H7 (cell line): ENCODE results near the gene SEC23IP. TPM values are rescaled to one million over a fixed set of nuclear protein-coding genes. Genes with fewer than 3 reads are reported as not detected.
A peak's percentile ranks its signal among the peaks of the same experiment; 100 is the strongest.
"Not testable (repeated sequence)": the region's sequence is repeated elsewhere in the genome, so short reads cannot be mapped to it uniquely, and the experiment has no call there.

Experiments used
- DNase-seq: peaks from one replicate; pipeline ENCODE4 v3.0.0; 2012
- H3K27me3 ChIP-seq: 2 replicates; pipeline ENCODE4 v1.6.0; 2011; ENCODE audit warnings: mild to moderate bottlenecking, low read length; ENCODE audit not compliant: control insufficient read depth, insufficient read depth
- H3K36me3 ChIP-seq: replicated peaks from 2 replicates; pipeline ENCODE4 v1.5.1; 2011; ENCODE audit warnings: low read length; ENCODE audit not compliant: control insufficient read depth, insufficient read depth
- H3K4me3 ChIP-seq: 2 replicates; pipeline ENCODE4 v1.5.1; 2011; ENCODE audit warnings: low read depth, mild to moderate bottlenecking, control low read depth, low read length, moderate library complexity; ENCODE audit not compliant: insufficient read depth
- total RNA-seq: library from RNA; depleted of rRNA; stranded (reverse); fragments of >200 nt; shearing (Covaris generic); gene quantifications from 2 replicates; pipeline ENCODE4 v1.2.3, GENCODE V29; 2014

SEC23IP gene
- total RNA-seq, 1 experiment from 2014 or later: 28.7 TPM

GRCh38 chr10:119867317-119867716 is 25.2 kb upstream of the SEC23IP start:
- H3K27me3 ChIP-seq: no peaks in the 10 kb centered on the region
- no peak for DNase-seq
- H3K36me3 ChIP-seq: no peaks in the 10 kb centered on the region; the same call in 1 of the 2 replicates
- H3K4me3 ChIP-seq: no peak overlapping the region

GRCh38 chr10:119869398-119869797 is 23.1 kb upstream of the SEC23IP start:
- not testable (repeated sequence) for H3K27me3 ChIP-seq, DNase-seq, H3K36me3 ChIP-seq, H3K4me3 ChIP-seq

- Histone ChIP-seq H3K4me3 (peak overlapping the region; percentile 77), H3K27me3 (no peaks in the 10 kb centered on the region), H3K36me3 (no peaks in the 10 kb centered on the region)
- peak; percentile 85 for DNase-seq
Measured at GRCh38 chr10:119871881-119872609, 20.5 kb upstream of the SEC23IP start.

GRCh38 chr10:119872610-119872859 is 20.0 kb upstream of the SEC23IP start, which contains the start of gene MCMBP:
MCMBP (minus strand) TSS chr10:119872843; CDS start chr10:119872584, 259 bp downstream.
- Histone ChIP-seq H3K27me3 (no peaks in the 10 kb centered on the region), H3K4me3 (peak within 1 kb of the TSS; percentile 77), H3K36me3 (no peaks in the 10 kb centered on the region)
- DNase-seq: no peak

GRCh38 chr10:119872860-119873681 is 19.5 kb upstream of the SEC23IP start:
- peak overlapping the region; percentile 77 for H3K4me3 ChIP-seq
- no peaks in the 10 kb centered on the region for H3K36me3 ChIP-seq
- no peaks in the 10 kb centered on the region for H3K27me3 ChIP-seq
- peak; percentile 90 for DNase-seq

- no peaks in the 10 kb centered on the region for H3K36me3 ChIP-seq
- DNase-seq: no peak
Measured at GRCh38 chr10:119878524-119878923, 14.0 kb upstream of the SEC23IP start.

GRCh38 chr10:119883901-119884611 is 8.5 kb upstream of the SEC23IP start:
- DNase-seq, H3K27me3 ChIP-seq, H3K36me3 ChIP-seq, H3K4me3 ChIP-seq: not testable (repeated sequence)

More at GRCh38 chr10:119878524-119878923, 14.0 kb upstream of the SEC23IP start:
- Histone ChIP-seq H3K27me3 (no peaks in the 10 kb centered on the region), H3K4me3 (no peak overlapping the region)

- not testable (repeated sequence) for DNase-seq, H3K4me3 ChIP-seq, H3K36me3 ChIP-seq, H3K27me3 ChIP-seq
Measured at GRCh38 chr10:119886070-119886469, 6.5 kb upstream of the SEC23IP start.

- not testable (repeated sequence) for DNase-seq, H3K36me3 ChIP-seq, H3K27me3 ChIP-seq, H3K4me3 ChIP-seq
Measured at GRCh38 chr10:119888715-119889114, 3.8 kb upstream of the SEC23IP start.

- H3K27me3 ChIP-seq, H3K36me3 ChIP-seq, H3K4me3 ChIP-seq, DNase-seq: not testable (repeated sequence)
Measured at GRCh38 chr10:119889201-119889600, 3.3 kb upstream of the SEC23IP start.

- DNase-seq, H3K27me3 ChIP-seq, H3K36me3 ChIP-seq, H3K4me3 ChIP-seq: not testable (repeated sequence)
Measured at GRCh38 chr10:119890307-119890706, 2.2 kb upstream of the SEC23IP start.

GRCh38 chr10:119891849-119892187 is 712 bp upstream of the SEC23IP start:
- not testable (repeated sequence) for DNase-seq, H3K27me3 ChIP-seq, H3K36me3 ChIP-seq
- peak overlapping the region; percentile 82 for H3K4me3 ChIP-seq

- H3K27me3 ChIP-seq: no peaks in the 10 kb centered on the region
- peak; percentile 38 for DNase-seq
Measured at GRCh38 chr10:119893074-119893473, 544 bp downstream of the SEC23IP start.

GRCh38 chr10:119893845-119894427 is 1.4 kb downstream of the SEC23IP start:
- H3K4me3 ChIP-seq: no peak overlapping the region
- DNase-seq: no peak
- H3K27me3 ChIP-seq: no peaks in the 10 kb centered on the region
- H3K36me3 ChIP-seq: peaks cover 9% of the 10 kb centered on the region

More at GRCh38 chr10:119893074-119893473, 544 bp downstream of the SEC23IP start:
- peak overlapping the region; percentile 82 for H3K4me3 ChIP-seq
- peaks cover 3% of the 10 kb centered on the region; the same call in 1 of the 2 replicates for H3K36me3 ChIP-seq
